H9 (cell line): Measurements from ENCODE around the gene FAM13B. TPM values are rescaled to one million over a fixed set of nuclear protein-coding genes. Genes with fewer than 3 reads are reported as not detected.

Experiments used
- DNase-seq: peaks from one replicate; pipeline ENCODE4 v3.0.0-alpha.2; 2017
- H2AFZ ChIP-seq: one replicate; pipeline ENCODE4 v1.6.1; 2013; ENCODE audit warnings: mild to moderate bottlenecking, low read length, control low read depth, moderate library complexity
- H2AK5ac ChIP-seq: 2 replicates; pipeline ENCODE4 v1.6.1; 2013; ENCODE audit warnings: low read length, control low read depth, mixed read lengths; ENCODE audit not compliant: insufficient read length
- H2BK120ac ChIP-seq: one replicate; pipeline ENCODE4 v1.6.1; 2013; ENCODE audit warnings: low read depth, mild to moderate bottlenecking, low read length, control low read depth, inconsistent platforms; ENCODE audit not compliant: poor library complexity, severe bottlenecking
- H2BK12ac ChIP-seq: 2 replicates; pipeline ENCODE4 v1.6.1; 2013; ENCODE audit warnings: low read length, control low read depth, mixed read lengths, low read depth; ENCODE audit not compliant: insufficient read length
- H2BK15ac ChIP-seq: 2 replicates; pipeline ENCODE4 v1.6.1; 2013; ENCODE audit warnings: low read depth, low read length, control low read depth
- H2BK20ac ChIP-seq: one replicate; pipeline ENCODE4 v1.6.1; 2013; ENCODE audit warnings: low read depth, mild to moderate bottlenecking, low read length, control low read depth, inconsistent platforms; ENCODE audit not compliant: poor library complexity, severe bottlenecking
- H2BK5ac ChIP-seq: 2 replicates; pipeline ENCODE4 v1.6.1; 2013; ENCODE audit warnings: low read length, control low read depth, mixed read lengths; ENCODE audit not compliant: insufficient read length
- H3K14ac ChIP-seq: 2 replicates; pipeline ENCODE4 v1.6.1; 2013; ENCODE audit warnings: low read length, control low read depth; ENCODE audit not compliant: insufficient read depth
- H3K18ac ChIP-seq: 2 replicates; pipeline ENCODE4 v1.6.1; 2013; ENCODE audit warnings: low read depth, mild to moderate bottlenecking, mixed read lengths, low read length, control low read depth; ENCODE audit not compliant: insufficient read length
- H3K23ac ChIP-seq: 2 replicates; pipeline ENCODE4 v1.6.1; 2013; ENCODE audit warnings: low read length, control low read depth, mixed read lengths, low read depth; ENCODE audit not compliant: insufficient read length
- H3K23me2 ChIP-seq: 2 replicates; pipeline ENCODE4 v1.6.1; 2013; ENCODE audit warnings: low read depth, mild to moderate bottlenecking, mixed read lengths, low read length, control low read depth; ENCODE audit not compliant: insufficient read length, poor library complexity, severe bottlenecking
- H3K27ac ChIP-seq: 2 replicates; pipeline ENCODE4 v1.5.1; 2013; ENCODE audit warnings: low read length, control low read depth, mixed read lengths, low read depth; ENCODE audit not compliant: insufficient read length
- H3K27me3 ChIP-seq: 2 replicates; pipeline ENCODE4 v1.6.1; 2013; ENCODE audit warnings: low read length, control low read depth, inconsistent platforms; ENCODE audit not compliant: insufficient read depth
- H3K4ac ChIP-seq: 2 replicates; pipeline ENCODE4 v1.6.1; 2013; ENCODE audit warnings: low read depth, mild to moderate bottlenecking, control low read depth, inconsistent platforms, low read length, moderate library complexity
- H3K4me1 ChIP-seq: 2 replicates; pipeline ENCODE4 v1.6.1; 2013; ENCODE audit warnings: low read length, control low read depth, inconsistent platforms; ENCODE audit not compliant: insufficient read depth
- H3K4me2 ChIP-seq: 2 replicates; pipeline ENCODE4 v1.6.1; 2013; ENCODE audit warnings: low read length, control low read depth, mixed read lengths; ENCODE audit not compliant: insufficient read length, insufficient read depth
- H3K56ac ChIP-seq: 2 replicates; pipeline ENCODE4 v1.6.1; 2013; ENCODE audit warnings: low read depth, mild to moderate bottlenecking, mixed read lengths, low read length, control low read depth; ENCODE audit not compliant: insufficient read length
- H3K79me1 ChIP-seq: 2 replicates; pipeline ENCODE4 v1.6.1; 2013; ENCODE audit warnings: low read depth, mild to moderate bottlenecking, moderate library complexity, low read length, control low read depth, inconsistent platforms; ENCODE audit not compliant: insufficient read depth, poor library complexity, severe bottlenecking
- H3K79me2 ChIP-seq: 2 replicates; pipeline ENCODE4 v1.6.1; 2013; ENCODE audit warnings: low read length, control low read depth, inconsistent platforms; ENCODE audit not compliant: insufficient read depth
- H3K9ac ChIP-seq: 2 replicates; pipeline ENCODE4 v1.6.1; 2013; ENCODE audit warnings: low read length, control low read depth, mixed read lengths; ENCODE audit not compliant: insufficient read length; ENCODE audit errors: extremely low read depth
- H3K9me3 ChIP-seq: one replicate; pipeline ENCODE4 v1.6.1; 2013; ENCODE audit warnings: low read depth, low read length, inconsistent platforms; ENCODE audit not compliant: control insufficient read depth
- H3T11ph ChIP-seq: one replicate; pipeline ENCODE4 v1.6.1; 2013; ENCODE audit warnings: mild to moderate bottlenecking, low read length, control low read depth, inconsistent platforms
- H4K20me1 ChIP-seq: one replicate; pipeline ENCODE4 v1.6.1; 2013; ENCODE audit not compliant: control insufficient read depth, insufficient read length, insufficient read depth
- H4K5ac ChIP-seq: 2 replicates; pipeline ENCODE4 v1.6.1; 2013; ENCODE audit warnings: low read depth, mild to moderate bottlenecking, mixed read lengths, low read length, control low read depth; ENCODE audit not compliant: insufficient read length
- H4K8ac ChIP-seq: replicated peaks from 2 replicates; pipeline ENCODE4 v1.6.1; 2013; ENCODE audit warnings: low read length, control low read depth, mixed read lengths, low read depth; ENCODE audit not compliant: insufficient read length
- H4K91ac ChIP-seq: 2 replicates; pipeline ENCODE4 v1.6.1; 2013; ENCODE audit warnings: low read depth, mild to moderate bottlenecking, moderate library complexity, mixed read lengths, low read length, control low read depth; ENCODE audit not compliant: insufficient read length
- H3K27ac Mint-ChIP-seq, 3 experiments: 2 replicates in 2 of 3; 3 replicates in 1 of 3; pipeline ENCODE4 v1.8.0; 2020 to 2021; ENCODE audit warnings: mixed read lengths in 3 of 3, mild to moderate bottlenecking in 1 of 3, moderate library complexity in 1 of 3
- H3K27me3 Mint-ChIP-seq: 2 replicates; pipeline ENCODE4 v1.8.0; 2021; ENCODE audit warnings: low read depth, mild to moderate bottlenecking, moderate library complexity, mixed read lengths
- H3K36me3 Mint-ChIP-seq, 3 experiments: 2 replicates in 2 of 3; 3 replicates in 1 of 3; pipeline ENCODE4 v1.8.0; 2020 to 2021; ENCODE audit warnings: low read depth in 3 of 3, mixed read lengths in 3 of 3; ENCODE audit not compliant: insufficient read depth in 1 of 3
- H3K4me1 Mint-ChIP-seq, 2 experiments: 2 replicates each; pipeline ENCODE4 v1.8.0; 2020; ENCODE audit warnings: mixed read lengths in 2 of 2
- H3K4me3 Mint-ChIP-seq, 2 experiments: 2 replicates in 1 of 2; 3 replicates in 1 of 2; pipeline ENCODE4 v1.8.0; 2020 to 2021; ENCODE audit warnings: mild to moderate bottlenecking in 2 of 2, mixed read lengths in 2 of 2, moderate library complexity in 1 of 2
- H3K9me3 Mint-ChIP-seq, 2 experiments: 2 replicates in 1 of 2; 3 replicates in 1 of 2; pipeline ENCODE4 v1.8.0; 2020; ENCODE audit warnings: mild to moderate bottlenecking in 2 of 2, mixed read lengths in 2 of 2, moderate library complexity in 1 of 2
- CTCF ChIP-seq: fragments of 200-600 bp; sonication (generic); conservative IDR thresholded peaks from 3 replicates; pipeline ENCODE4 v1.8.0; 2021; ENCODE audit warnings: antibody characterized with exemption, mild to moderate bottlenecking
- WGBS: extraction: QIAGEN DNeasy Blood & Tissue Kit; methylation state at CpG from one replicate; pipeline ENCODE4 v1.1.7; 2013; ENCODE audit warnings: missing lambda C conversion rate, low lambda C conversion rate, mixed read lengths; ENCODE audit not compliant: insufficient read length; ENCODE audit errors: extremely low coverage; 5-methylcytosine and 5-hydroxymethylcytosine counted together
- total RNA-seq: library from RNA; stranded (reverse); gene quantifications from 2 replicates; pipeline ENCODE4 v1.2.1, GENCODE V29; 2021

The FAM13B gene
- total RNA-seq, 1 experiment from 2014 or later, result 23.0 TPM

GRCh38 chr5:138082033-138082432, 49.2 kb upstream of the FAM13B start:
- Mint-ChIP-seq H3K27me3 (peaks cover 38% of the 10 kb centered on the region), H3K36me3 (no peaks in the 10 kb centered on the region), H3K9me3 (no peaks in the 10 kb centered on the region), H3K27ac (no peak overlapping the region), H3K4me3 (no peak overlapping the region), H3K4me1 (peaks cover 35 to 37% of the 10 kb centered on the region in 2 experiments)
- Histone ChIP-seq H4K8ac (no peak overlapping the region), H3K4ac (no peak overlapping the region), H3K56ac (no peak overlapping the region), H3K27ac (no peak overlapping the region), H4K5ac (no peak overlapping the region), H2BK5ac (no peak overlapping the region), H3K4me2 (no peak overlapping the region), H2AFZ (peak overlapping the region; percentile 56), H2BK12ac (no peak overlapping the region), H4K91ac (no peak overlapping the region), H3K23ac (no peak overlapping the region), H3K4me1 (peaks cover 4% of the 10 kb centered on the region; the same call in 1 of the 2 replicates), H2BK15ac (no peak overlapping the region), H3K14ac (no peak overlapping the region), H3K79me1 (no peaks in the 10 kb centered on the region), H3K9me3 (no peaks in the 10 kb centered on the region), H2AK5ac (no peak overlapping the region), H4K20me1 (no peaks in the 10 kb centered on the region), H3K27me3 (no peaks in the 10 kb centered on the region; the same call in 1 of the 2 replicates), H2BK120ac (no peak overlapping the region), H3K23me2 (no peaks in the 10 kb centered on the region), H3K9ac (no peak overlapping the region), H3K18ac (no peak overlapping the region), H3T11ph (no peak overlapping the region), H3K79me2 (no peaks in the 10 kb centered on the region), H2BK20ac (no peak overlapping the region)
- TF ChIP-seq CTCF, result peak; percentile 62
- DNase-seq, result peak; percentile 56
- WGBS, result no CpG with 5 or more reads among the region's 4 CpGs
